Neural cell (in vitro differentiated cells): ENCODE results near the gene EHBP1.

Source experiments
- CTCF ChIP-seq: fragments of 450-650 bp; IDR thresholded peaks from 2 replicates; pipeline ENCODE4 v1.5.1; 2014; ENCODE audit warnings: antibody characterized with exemption, mild to moderate bottlenecking, moderate library complexity; ENCODE audit not compliant: poor library complexity, severe bottlenecking
- EP300 ChIP-seq: fragments of 450-650 bp; conservative IDR thresholded peaks from 2 replicates; pipeline ENCODE4 v1.6.1; 2014; ENCODE audit warnings: antibody characterized with exemption, mild to moderate bottlenecking, moderate library complexity; ENCODE audit not compliant: poor library complexity, severe bottlenecking
- EZH2 ChIP-seq: fragments of 200-600, 300-800 bp; shearing (Covaris generic), sonication (generic); IDR thresholded peaks from 2 replicates; pipeline ENCODE4 v1.6.1; 2014; ENCODE audit warnings: antibody characterized with exemption, low read length, borderline replicate concordance, mild to moderate bottlenecking; ENCODE audit not compliant: insufficient read depth, poor library complexity, severe bottlenecking
- MXI1 ChIP-seq: fragments of 450-650 bp; conservative IDR thresholded peaks from 2 replicates; pipeline ENCODE4 v1.6.1; 2014; ENCODE audit warnings: antibody characterized with exemption, mild to moderate bottlenecking; ENCODE audit not compliant: poor library complexity, severe bottlenecking
- POLR2AphosphoS5 ChIP-seq: IDR thresholded peaks from 2 replicates; pipeline ENCODE4 v1.6.1; 2012
- RAD21 ChIP-seq: fragments of 450-650 bp; conservative IDR thresholded peaks from 2 replicates; pipeline ENCODE4 v1.6.1; 2014; ENCODE audit warnings: antibody characterized with exemption, mild to moderate bottlenecking, moderate library complexity
- REST ChIP-seq: IDR thresholded peaks from 2 replicates; pipeline ENCODE4 v1.6.1; 2012; ENCODE audit warnings: borderline replicate concordance
- SMC3 ChIP-seq: fragments of 450-650 bp; conservative IDR thresholded peaks from 2 replicates; pipeline ENCODE4 v1.6.1; 2014; ENCODE audit warnings: antibody characterized with exemption, mild to moderate bottlenecking, moderate library complexity; ENCODE audit not compliant: poor library complexity
- TAF1 ChIP-seq: IDR thresholded peaks from 2 replicates; pipeline ENCODE4 v1.6.1; 2012; ENCODE audit warnings: low read depth

GRCh38 chr2:62708751-62709150 lies 3.2 kb downstream of the EHBP1 start:
- TF ChIP-seq CTCF = no peak
- TF ChIP-seq REST = no peak
- TF ChIP-seq EZH2 = no peak
- TF ChIP-seq RAD21 = no peak
- TF ChIP-seq POLR2AphosphoS5 = no peak
- TF ChIP-seq MXI1 = no peak
- no peak for TF ChIP-seq EP300
- no peak for TF ChIP-seq SMC3
- TF ChIP-seq TAF1 = no peak
